A549 (cell line): ENCODE data around the gene VSIG2.

Source experiments
- CBX2 ChIP-seq: fragments of 200-600 bp; sonication (generic); IDR thresholded peaks from 2 replicates; pipeline ENCODE4 v1.6.1; 2016; ENCODE audit warnings: low read depth, mild to moderate bottlenecking, borderline replicate concordance
- CBX8 ChIP-seq: fragments of 200-600 bp; sonication (generic); IDR thresholded peaks from 2 replicates; pipeline ENCODE4 v1.6.1; 2016
- JUN ChIP-seq, 2 experiments: fragments of >200 bp; sonication (Bioruptor Twin); formaldehyde crosslinking; IDR thresholded peaks; 2 replicates in 1 of 2; 3 replicates in 1 of 2; pipeline ENCODE4 v1.6.1; 2016 to 2017
- MAX ChIP-seq: IDR thresholded peaks from 2 replicates; pipeline ENCODE4 v1.6.1; 2012
- NFE2L2 ChIP-seq: fragments of 150-350 bp; conservative IDR thresholded peaks from 2 replicates; pipeline ENCODE4 v1.6.1; 2014; ENCODE audit warnings: low read length
- POLR2A ChIP-seq: IDR thresholded peaks from 2 replicates; pipeline ENCODE4 v1.6.1; 2012; ENCODE audit warnings: mild to moderate bottlenecking, low read length
- SMC3 ChIP-seq: fragments of >200 bp; sonication (Bioruptor Twin); formaldehyde crosslinking; IDR thresholded peaks from 3 replicates; pipeline ENCODE4 v1.6.1; 2018; ENCODE audit warnings: inconsistent platforms
- USF2 ChIP-seq: fragments of 450-650 bp; IDR thresholded peaks from 2 replicates; pipeline ENCODE4 v1.6.1; 2014; ENCODE audit warnings: antibody characterized with exemption
- ZFP36 ChIP-seq: fragments of 450-650 bp; IDR thresholded peaks from 2 replicates; pipeline ENCODE4 v1.6.1; 2014; ENCODE audit warnings: borderline replicate concordance; ENCODE audit not compliant: partially characterized antibody
- TF ChIP-seq, protein P1 (sequence below): fragments of >200 bp; sonication (Bioruptor Twin); formaldehyde crosslinking; IDR thresholded peaks from 3 replicates; pipeline ENCODE4 v1.5.1; 2016
- TF ChIP-seq, protein P2 (sequence below): fragments of 200-600 bp; sonication (generic); IDR thresholded peaks from 2 replicates; pipeline ENCODE4 v1.6.1; 2016; ENCODE audit warnings: antibody characterized with exemption, mild to moderate bottlenecking, moderate library complexity

DNA sequence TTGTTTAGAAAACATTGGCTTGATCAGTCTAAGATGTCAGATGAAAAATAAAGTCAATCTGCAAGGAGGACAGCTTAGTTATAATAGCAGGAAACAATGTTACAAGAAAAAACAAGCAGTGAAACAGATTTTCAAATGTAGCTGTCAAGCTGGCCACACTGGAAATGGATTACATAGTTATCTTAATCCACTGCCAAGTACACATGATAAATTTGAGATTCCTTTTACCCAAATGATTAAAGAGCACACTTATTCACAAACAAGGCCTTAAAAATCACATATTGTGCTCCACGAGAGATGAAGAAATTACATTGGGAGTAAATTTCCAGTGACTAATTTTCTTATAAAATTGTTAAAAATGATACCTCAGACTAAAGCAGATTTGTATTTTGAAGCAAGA lies 27.5 kb upstream of the VSIG2 start:
- TF ChIP-seq ZFP36 (no peak), SMC3 (no peak), JUN (IDR thresholded peaks at IDR 0.05) (no peak), USF2 (no peak), CBX2 (no peak), POLR2A (no peak), MAX (no peak), CBX8 (no peak), NFE2L2 (no peak)
- TF ChIP-seq, protein P1, sequence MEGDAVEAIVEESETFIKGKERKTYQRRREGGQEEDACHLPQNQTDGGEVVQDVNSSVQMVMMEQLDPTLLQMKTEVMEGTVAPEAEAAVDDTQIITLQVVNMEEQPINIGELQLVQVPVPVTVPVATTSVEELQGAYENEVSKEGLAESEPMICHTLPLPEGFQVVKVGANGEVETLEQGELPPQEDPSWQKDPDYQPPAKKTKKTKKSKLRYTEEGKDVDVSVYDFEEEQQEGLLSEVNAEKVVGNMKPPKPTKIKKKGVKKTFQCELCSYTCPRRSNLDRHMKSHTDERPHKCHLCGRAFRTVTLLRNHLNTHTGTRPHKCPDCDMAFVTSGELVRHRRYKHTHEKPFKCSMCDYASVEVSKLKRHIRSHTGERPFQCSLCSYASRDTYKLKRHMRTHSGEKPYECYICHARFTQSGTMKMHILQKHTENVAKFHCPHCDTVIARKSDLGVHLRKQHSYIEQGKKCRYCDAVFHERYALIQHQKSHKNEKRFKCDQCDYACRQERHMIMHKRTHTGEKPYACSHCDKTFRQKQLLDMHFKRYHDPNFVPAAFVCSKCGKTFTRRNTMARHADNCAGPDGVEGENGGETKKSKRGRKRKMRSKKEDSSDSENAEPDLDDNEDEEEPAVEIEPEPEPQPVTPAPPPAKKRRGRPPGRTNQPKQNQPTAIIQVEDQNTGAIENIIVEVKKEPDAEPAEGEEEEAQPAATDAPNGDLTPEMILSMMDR = no peak
- TF ChIP-seq, protein P2, sequence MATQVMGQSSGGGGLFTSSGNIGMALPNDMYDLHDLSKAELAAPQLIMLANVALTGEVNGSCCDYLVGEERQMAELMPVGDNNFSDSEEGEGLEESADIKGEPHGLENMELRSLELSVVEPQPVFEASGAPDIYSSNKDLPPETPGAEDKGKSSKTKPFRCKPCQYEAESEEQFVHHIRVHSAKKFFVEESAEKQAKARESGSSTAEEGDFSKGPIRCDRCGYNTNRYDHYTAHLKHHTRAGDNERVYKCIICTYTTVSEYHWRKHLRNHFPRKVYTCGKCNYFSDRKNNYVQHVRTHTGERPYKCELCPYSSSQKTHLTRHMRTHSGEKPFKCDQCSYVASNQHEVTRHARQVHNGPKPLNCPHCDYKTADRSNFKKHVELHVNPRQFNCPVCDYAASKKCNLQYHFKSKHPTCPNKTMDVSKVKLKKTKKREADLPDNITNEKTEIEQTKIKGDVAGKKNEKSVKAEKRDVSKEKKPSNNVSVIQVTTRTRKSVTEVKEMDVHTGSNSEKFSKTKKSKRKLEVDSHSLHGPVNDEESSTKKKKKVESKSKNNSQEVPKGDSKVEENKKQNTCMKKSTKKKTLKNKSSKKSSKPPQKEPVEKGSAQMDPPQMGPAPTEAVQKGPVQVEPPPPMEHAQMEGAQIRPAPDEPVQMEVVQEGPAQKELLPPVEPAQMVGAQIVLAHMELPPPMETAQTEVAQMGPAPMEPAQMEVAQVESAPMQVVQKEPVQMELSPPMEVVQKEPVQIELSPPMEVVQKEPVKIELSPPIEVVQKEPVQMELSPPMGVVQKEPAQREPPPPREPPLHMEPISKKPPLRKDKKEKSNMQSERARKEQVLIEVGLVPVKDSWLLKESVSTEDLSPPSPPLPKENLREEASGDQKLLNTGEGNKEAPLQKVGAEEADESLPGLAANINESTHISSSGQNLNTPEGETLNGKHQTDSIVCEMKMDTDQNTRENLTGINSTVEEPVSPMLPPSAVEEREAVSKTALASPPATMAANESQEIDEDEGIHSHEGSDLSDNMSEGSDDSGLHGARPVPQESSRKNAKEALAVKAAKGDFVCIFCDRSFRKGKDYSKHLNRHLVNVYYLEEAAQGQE = no peak
